Right lobe of liver (tissue), 4 donors: ENCODE results near the gene AKT3.

Experiments
- POLR2A ChIP-seq: fragments of 450-650 bp; IDR thresholded peaks from one replicate; pipeline ENCODE4 v1.6.1; 2017; ENCODE audit warnings: antibody characterized with exemption, mild to moderate bottlenecking
- TF ChIP-seq, protein P1 (sequence below), 4 donors: fragments of 200-600 bp in 3 of 4; fragments of 450-650 bp in 1 of 4; IDR thresholded peaks; one replicate each; pipeline versions ENCODE4 v1.5.1 to v1.8.0; 2016 to 2022; ENCODE audit warnings: antibody characterized with exemption in 4 of 4, mild to moderate bottlenecking in 2 of 4
- donor health status: DM: no; HTN: no; CAD: no.
- donor health status: DM: no; HTN: no; CAD: no.
- donor health status: DM: no; HTN: yes; CAD: no.

DNA sequence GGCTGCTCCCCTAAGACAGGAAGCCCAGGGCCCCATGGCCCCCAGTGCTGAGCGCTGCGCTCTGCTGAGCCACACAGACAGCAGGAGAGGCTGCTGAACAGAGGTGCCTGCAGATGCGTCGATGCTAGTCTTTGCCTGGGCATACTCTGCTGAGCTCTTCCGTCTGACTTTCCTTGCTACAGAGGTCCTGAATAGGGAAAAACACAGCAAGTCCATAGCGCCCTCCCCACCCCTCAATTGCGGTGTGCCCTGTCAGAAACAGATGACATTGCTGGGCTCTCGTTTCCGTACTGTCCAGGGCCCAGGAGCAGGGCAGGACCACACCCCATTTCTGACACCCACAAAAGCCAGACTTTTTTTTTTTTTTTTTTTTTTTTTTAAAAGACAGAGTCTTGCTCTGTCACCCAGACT, 341.7 kb downstream of the AKT3 start:
- no peak for TF ChIP-seq POLR2A
- TF ChIP-seq, protein P1, sequence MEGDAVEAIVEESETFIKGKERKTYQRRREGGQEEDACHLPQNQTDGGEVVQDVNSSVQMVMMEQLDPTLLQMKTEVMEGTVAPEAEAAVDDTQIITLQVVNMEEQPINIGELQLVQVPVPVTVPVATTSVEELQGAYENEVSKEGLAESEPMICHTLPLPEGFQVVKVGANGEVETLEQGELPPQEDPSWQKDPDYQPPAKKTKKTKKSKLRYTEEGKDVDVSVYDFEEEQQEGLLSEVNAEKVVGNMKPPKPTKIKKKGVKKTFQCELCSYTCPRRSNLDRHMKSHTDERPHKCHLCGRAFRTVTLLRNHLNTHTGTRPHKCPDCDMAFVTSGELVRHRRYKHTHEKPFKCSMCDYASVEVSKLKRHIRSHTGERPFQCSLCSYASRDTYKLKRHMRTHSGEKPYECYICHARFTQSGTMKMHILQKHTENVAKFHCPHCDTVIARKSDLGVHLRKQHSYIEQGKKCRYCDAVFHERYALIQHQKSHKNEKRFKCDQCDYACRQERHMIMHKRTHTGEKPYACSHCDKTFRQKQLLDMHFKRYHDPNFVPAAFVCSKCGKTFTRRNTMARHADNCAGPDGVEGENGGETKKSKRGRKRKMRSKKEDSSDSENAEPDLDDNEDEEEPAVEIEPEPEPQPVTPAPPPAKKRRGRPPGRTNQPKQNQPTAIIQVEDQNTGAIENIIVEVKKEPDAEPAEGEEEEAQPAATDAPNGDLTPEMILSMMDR (IDR thresholded peaks at IDR 0.05) = no peak
